Smooth muscle cell (in vitro differentiated cells): ENCODE data around the gene GADL1. TPM values are rescaled to one million over a fixed set of nuclear protein-coding genes. Genes with fewer than 3 reads are reported as not detected.

Experiments used
- DNase-seq: peaks from one replicate; lab custom pipeline; 2025; ENCODE audit not compliant: unreplicated experiment; lab: John Stamatoyannopoulos, UW
- H2AFZ ChIP-seq: fragments of 200-600 bp; sonication (generic); 2 replicates; pipeline ENCODE4 v1.6.0; 2016; ENCODE audit warnings: antibody characterized with exemption, low read depth, mild to moderate bottlenecking
- H3F3A ChIP-seq: fragments of 200-600 bp; sonication (generic); 2 replicates; pipeline ENCODE4 v1.6.0; 2017; ENCODE audit warnings: antibody characterized with exemption, low read depth
- H3K27ac ChIP-seq: fragments of 200-600 bp; sonication (generic); 2 replicates; pipeline ENCODE4 v1.5.1; 2016; ENCODE audit warnings: low read depth, mild to moderate bottlenecking
- H3K27me3 ChIP-seq: fragments of 200-600 bp; sonication (generic); 2 replicates; pipeline ENCODE4 v1.6.1; 2016; ENCODE audit warnings: low read depth, mild to moderate bottlenecking
- H3K36me3 ChIP-seq: fragments of 200-600 bp; sonication (generic); 2 replicates; pipeline ENCODE4 v1.5.1; 2016; ENCODE audit warnings: low read depth
- H3K4me1 ChIP-seq: fragments of 200-600 bp; sonication (generic); 2 replicates; pipeline ENCODE4 v1.5.1; 2016; ENCODE audit warnings: low read depth
- H3K4me2 ChIP-seq: fragments of 200-600 bp; sonication (generic); 2 replicates; pipeline ENCODE4 v1.6.0; 2016; ENCODE audit warnings: mild to moderate bottlenecking
- H3K4me3 ChIP-seq: fragments of 200-600 bp; sonication (generic); 2 replicates; pipeline ENCODE4 v1.5.1; 2016; ENCODE audit warnings: mild to moderate bottlenecking
- H3K79me2 ChIP-seq: fragments of 200-600 bp; sonication (generic); 2 replicates; pipeline ENCODE4 v1.6.0; 2016; ENCODE audit warnings: low read depth, mild to moderate bottlenecking
- H3K9ac ChIP-seq: fragments of 200-600 bp; sonication (generic); 2 replicates; pipeline ENCODE4 v1.6.0; 2016; ENCODE audit warnings: low read depth
- H3K9me3 ChIP-seq: fragments of 200-600 bp; sonication (generic); replicated peaks from 2 replicates; pipeline ENCODE4 v1.5.1; 2016; ENCODE audit warnings: low read depth
- H4K20me1 ChIP-seq: fragments of 200-600 bp; sonication (generic); 2 replicates; pipeline ENCODE4 v1.6.0; 2016; ENCODE audit warnings: low read depth
- CTCF ChIP-seq: fragments of 200-600 bp; sonication (generic); IDR thresholded peaks from 2 replicates; pipeline ENCODE4 v1.5.1; 2017; ENCODE audit warnings: borderline replicate concordance, mild to moderate bottlenecking, antibody characterized with exemption; ENCODE audit not compliant: insufficient read depth, poor library complexity, severe bottlenecking
- WGBS: methylation state at CpG from one replicate; pipeline ENCODE4 v1.1.7; 2016; ENCODE audit warnings: low lambda C conversion rate; 5-methylcytosine and 5-hydroxymethylcytosine counted together
- polyA plus RNA-seq: library from polyadenylated mRNA; unstranded; fragments of >200 nt; fragmentation: Nextera tagmentation; extraction: Ambion mirVana; gene quantifications from 2 replicates; pipeline ENCODE4 v1.2.1, GENCODE V29; 2016
- total RNA-seq: library from RNA; depleted of rRNA; stranded (reverse); fragments of >200 nt; gene quantifications from 2 replicates; pipeline ENCODE4 v1.2.3, GENCODE V29; 2014

GADL1 gene
- total and polyA plus RNA-seq, 2 experiments from 2014 or later: not detected

- H3K36me3 ChIP-seq: no peaks in the 10 kb centered on the region
- H3F3A ChIP-seq: peaks cover 23% of the 10 kb centered on the region
- no peak overlapping the region for H3K27ac ChIP-seq
- H3K9me3 ChIP-seq: no peaks in the 10 kb centered on the region
- H3K4me2 ChIP-seq: no peak overlapping the region
- no peak for TF ChIP-seq CTCF
- H3K27me3 ChIP-seq: no peaks in the 10 kb centered on the region
- no peak for DNase-seq
- H3K79me2 ChIP-seq: peaks cover 4% of the 10 kb centered on the region
- no peak overlapping the region for H3K4me3 ChIP-seq
- no peak overlapping the region for H2AFZ ChIP-seq
- WGBS: 50% methylated on average over 3 of the region's 3 CpGs
- no peak overlapping the region for H3K9ac ChIP-seq
- H3K4me1 ChIP-seq: peaks cover 22% of the 10 kb centered on the region
- H4K20me1 ChIP-seq: no peaks in the 10 kb centered on the region
Observed at GRCh38 chr3:30684356-30684755, 210.1 kb downstream of the GADL1 start.

- H3K9ac ChIP-seq: no peak overlapping the region
- no peak overlapping the region for H2AFZ ChIP-seq
- no peak overlapping the region for H3K27ac ChIP-seq
- peaks cover 22% of the 10 kb centered on the region for H3K4me1 ChIP-seq
- 78% methylated on average over 3 of the region's 3 CpGs for WGBS
- H3K4me2 ChIP-seq: no peak overlapping the region
- no peak for TF ChIP-seq CTCF
- no peak overlapping the region for H3K4me3 ChIP-seq
- H3K27me3 ChIP-seq: no peaks in the 10 kb centered on the region
- no peaks in the 10 kb centered on the region for H3K9me3 ChIP-seq
- H3F3A ChIP-seq: peaks cover 24% of the 10 kb centered on the region
- DNase-seq: no peak
- no peaks in the 10 kb centered on the region for H4K20me1 ChIP-seq
- H3K79me2 ChIP-seq: peaks cover 4% of the 10 kb centered on the region
- H3K36me3 ChIP-seq: no peaks in the 10 kb centered on the region
Observed at GRCh38 chr3:30683769-30684168, 210.7 kb downstream of the GADL1 start.

GRCh38 chr3:30682434-30683155, 211.9 kb downstream of the GADL1 start:
- Histone ChIP-seq H3K4me3 (no peak overlapping the region), H3K27me3 (no peaks in the 10 kb centered on the region), H4K20me1 (no peaks in the 10 kb centered on the region), H3K27ac (peak overlapping the region; percentile 14), H3K9me3 (no peaks in the 10 kb centered on the region), H3F3A (peaks cover 17% of the 10 kb centered on the region), H3K79me2 (peaks cover 4% of the 10 kb centered on the region), H2AFZ (no peak overlapping the region), H3K9ac (no peak overlapping the region), H3K4me2 (no peak overlapping the region), H3K36me3 (no peaks in the 10 kb centered on the region), H3K4me1 (peaks cover 22% of the 10 kb centered on the region)
- no peak for TF ChIP-seq CTCF
- DNase-seq: no peak
- WGBS: 78% methylated on average over 1 of the region's 1 CpG
